Cerebellar cortex (tissue), 1 donor: ENCODE measurements around the gene COL23A1.

Experiments used
- DNase-seq: peaks from one replicate; pipeline ENCODE4 v3.0.0-alpha.2; 2015; ENCODE audit warnings: low spot score

Gene COL23A1

DNA sequence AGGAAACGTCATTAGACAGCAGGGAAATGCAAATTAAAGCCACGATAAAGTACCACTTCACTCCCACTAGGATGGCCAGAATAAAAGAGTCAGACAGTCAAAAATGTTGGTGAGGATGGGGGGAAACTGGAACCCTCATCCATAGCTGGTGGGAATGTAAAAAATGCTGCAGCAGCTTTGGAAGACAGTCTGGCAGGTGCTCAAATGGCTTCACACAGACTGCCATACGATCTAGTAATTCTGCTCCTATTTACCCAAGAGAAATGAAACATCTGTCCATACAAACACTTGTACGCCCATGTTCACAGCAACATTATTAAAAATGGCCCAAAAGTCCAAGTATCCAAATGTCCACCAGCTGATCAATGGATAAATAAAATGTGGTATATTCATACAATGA is 198.7 kb downstream of the COL23A1 start:
- DNase-seq = no peak

- peak; percentile 78 for DNase-seq
Observed at GRCh38 chr5:178389796-178390195, 200.4 kb downstream of the COL23A1 start.

GRCh38 chr5:178389026-178389729 is 201.0 kb downstream of the COL23A1 start:
- no peak for DNase-seq

DNA sequence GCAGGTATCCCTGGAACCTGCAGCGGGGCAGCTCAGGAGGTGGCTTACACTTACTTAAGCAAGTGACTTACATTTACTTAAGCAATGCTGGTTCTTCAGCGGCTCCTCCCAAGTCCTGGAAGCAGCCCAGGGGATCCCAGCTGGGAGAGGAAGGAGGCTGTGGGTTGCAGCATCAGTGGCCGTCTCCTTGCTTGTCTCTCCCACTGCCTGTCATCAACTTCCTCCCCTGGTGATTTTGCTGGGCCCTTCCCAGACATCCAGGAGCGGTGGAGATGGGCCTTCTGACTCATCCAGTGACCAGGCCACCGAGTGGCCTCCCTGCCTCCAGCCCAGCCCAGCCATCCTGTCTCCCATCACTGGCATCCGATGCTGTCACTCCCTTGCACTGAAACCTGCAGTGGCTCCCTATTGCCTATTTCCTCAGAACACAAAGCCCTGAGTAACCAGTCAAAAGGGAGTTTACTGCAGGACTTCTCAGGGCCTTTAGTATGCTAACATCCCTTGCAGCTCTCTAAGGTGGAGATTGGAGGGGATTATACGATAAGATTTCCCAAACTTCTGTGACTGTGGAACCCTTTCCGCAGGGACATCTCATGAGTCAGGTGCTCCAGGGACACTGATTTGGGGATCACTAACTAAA is 201.7 kb downstream of the COL23A1 start:
- DNase-seq = no peak

- DNase-seq = no peak
Observed at GRCh38 chr5:178387856-178388190, 202.4 kb downstream of the COL23A1 start.

- DNase-seq = no peak
Observed at GRCh38 chr5:178387061-178387855, 202.9 kb downstream of the COL23A1 start.

- DNase-seq = no peak
Observed at GRCh38 chr5:178386336-178386931, 203.8 kb downstream of the COL23A1 start.

- DNase-seq = no peak
Observed at GRCh38 chr5:178385496-178385890, 204.7 kb downstream of the COL23A1 start.

DNA sequence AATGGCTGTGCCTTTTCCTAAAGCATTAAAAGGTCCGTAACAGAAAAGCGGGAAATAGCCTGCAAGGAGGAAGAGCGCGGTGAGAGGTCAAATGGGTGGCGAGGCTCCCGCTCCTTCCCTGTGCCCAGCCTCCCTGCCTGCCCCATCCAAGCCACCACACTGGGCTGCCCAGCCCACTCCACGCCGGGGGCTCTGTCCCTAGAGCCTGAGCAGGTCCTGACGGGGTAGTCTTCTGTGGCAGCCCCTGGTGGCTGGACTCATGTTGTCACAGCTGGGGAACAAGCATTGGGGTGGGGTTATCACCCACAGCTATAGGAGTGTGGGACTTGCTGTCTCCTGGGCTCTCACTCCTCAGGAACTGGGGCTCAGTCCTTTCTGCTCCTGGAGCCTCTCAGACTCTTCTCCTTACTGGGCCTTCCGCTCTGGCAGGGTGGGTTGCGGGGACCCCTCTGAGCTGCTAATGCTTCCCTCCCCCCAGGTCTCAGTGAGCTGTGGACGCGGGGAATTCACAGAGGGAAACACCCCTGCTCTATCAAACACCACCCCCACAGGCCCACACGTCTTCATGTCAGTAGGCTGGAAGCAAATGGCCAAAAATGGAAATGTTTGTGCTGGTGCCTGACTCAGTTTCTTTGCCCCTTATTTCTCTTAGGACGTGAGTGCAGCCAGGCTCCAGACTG is 205.2 kb downstream of the COL23A1 start:
- no peak for DNase-seq

- peak; percentile 60 for DNase-seq
Observed at GRCh38 chr5:178383919-178384815, 206.0 kb downstream of the COL23A1 start.

DNA sequence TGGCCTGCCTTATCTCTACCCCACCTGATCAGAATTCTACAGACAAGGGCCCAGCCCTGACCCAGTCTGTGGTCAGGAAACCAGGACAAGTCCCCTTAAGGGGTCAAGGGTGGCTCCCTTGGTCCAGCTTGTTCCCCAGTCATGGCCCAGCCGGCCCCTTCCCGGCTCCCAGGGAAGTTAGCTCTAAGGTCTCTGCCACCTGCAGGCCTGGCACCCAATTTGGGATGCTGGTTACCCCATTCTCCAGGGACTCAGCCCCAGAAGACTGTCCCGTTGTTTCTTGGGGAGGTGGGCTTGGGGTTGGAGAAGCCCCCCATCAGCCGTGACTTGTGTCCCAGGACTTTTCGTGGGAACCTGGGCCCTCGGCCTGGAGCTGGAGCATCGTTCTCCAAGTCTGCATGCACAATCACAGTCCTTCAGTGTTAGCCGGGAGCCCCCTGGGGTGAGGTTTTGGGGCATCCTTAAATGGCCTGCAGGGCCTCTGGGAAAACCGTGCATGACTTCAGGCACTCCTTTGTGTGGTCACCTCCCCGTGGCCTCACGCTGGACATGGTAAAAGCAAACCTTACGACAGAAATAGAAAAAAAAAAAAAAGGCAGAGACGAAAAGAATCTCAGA is 206.8 kb downstream of the COL23A1 start:
- DNase-seq = no peak

- no peak for DNase-seq
Observed at GRCh38 chr5:178382754-178383164, 207.4 kb downstream of the COL23A1 start.

DNA sequence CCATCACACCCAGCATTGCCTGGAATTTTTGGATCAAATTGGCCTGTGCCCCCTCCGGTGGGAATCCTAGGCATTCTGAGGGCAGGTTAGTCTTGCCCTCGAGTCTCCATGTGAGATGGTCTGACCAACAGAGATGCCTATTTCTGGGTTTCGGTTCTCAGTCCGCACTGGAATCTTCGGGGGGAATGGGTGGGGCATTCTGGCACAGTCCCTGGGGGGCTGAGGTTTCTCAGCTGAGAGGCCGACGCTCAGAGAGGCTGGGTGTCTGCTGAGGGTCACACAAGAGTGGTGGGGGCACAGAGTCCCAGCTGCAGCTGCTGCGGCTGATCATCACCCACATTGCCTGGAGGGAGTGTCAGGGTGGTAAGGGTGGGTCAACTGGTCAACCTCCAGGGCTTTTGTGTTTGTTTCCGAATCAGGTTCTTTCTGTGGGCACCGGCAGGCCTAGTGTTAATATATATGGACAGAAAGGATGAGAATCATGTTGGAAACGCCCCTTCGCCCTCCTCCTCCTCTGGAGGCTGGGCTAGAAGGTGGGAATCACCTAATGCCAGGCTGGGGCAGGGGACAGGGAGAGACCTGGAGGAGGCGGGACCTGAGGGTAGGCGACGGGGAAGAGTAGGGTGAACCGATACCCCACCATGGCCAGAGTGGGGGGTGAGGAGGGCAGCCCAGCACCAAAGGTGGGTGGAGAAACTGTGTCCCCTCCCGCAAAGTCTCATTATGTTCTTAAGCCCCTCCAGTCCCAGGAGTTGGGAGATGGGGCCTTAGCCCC is 208.1 kb downstream of the COL23A1 start:
- DNase-seq = no peak

- DNase-seq = no peak
Observed at GRCh38 chr5:178381206-178381605, 209.0 kb downstream of the COL23A1 start.

GRCh38 chr5:178380541-178381074 is 209.6 kb downstream of the COL23A1 start:
- DNase-seq = no peak

DNA sequence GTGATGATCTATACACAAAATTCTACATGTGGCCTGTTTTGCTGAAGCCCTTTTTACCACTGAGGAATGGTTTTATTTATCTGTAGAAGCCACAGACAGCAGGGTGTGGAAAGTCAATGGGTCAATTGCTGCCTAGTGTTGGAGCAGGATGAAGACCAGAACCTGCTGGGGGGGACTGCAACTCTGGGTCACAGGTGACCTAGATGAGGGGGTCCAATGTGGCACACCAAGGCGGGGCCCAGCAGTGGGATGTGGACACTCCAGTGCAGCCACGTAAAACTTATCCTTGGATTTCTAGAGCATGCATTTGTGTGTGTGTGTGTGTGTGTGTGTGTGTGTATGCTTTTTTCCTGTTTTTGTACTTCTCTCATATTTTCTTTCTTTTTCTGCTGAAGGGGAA is 210.1 kb downstream of the COL23A1 start:
- no peak for DNase-seq

- DNase-seq = no peak
Observed at GRCh38 chr5:178378527-178379484, 211.4 kb downstream of the COL23A1 start.

- DNase-seq = no peak
Observed at GRCh38 chr5:178377583-178378270, 212.5 kb downstream of the COL23A1 start.
